ENCODE results near the gene ZMYND8.
A peak's percentile ranks its signal among the peaks of the same experiment; 100 is the strongest.

The ZMYND8 gene

DNA sequence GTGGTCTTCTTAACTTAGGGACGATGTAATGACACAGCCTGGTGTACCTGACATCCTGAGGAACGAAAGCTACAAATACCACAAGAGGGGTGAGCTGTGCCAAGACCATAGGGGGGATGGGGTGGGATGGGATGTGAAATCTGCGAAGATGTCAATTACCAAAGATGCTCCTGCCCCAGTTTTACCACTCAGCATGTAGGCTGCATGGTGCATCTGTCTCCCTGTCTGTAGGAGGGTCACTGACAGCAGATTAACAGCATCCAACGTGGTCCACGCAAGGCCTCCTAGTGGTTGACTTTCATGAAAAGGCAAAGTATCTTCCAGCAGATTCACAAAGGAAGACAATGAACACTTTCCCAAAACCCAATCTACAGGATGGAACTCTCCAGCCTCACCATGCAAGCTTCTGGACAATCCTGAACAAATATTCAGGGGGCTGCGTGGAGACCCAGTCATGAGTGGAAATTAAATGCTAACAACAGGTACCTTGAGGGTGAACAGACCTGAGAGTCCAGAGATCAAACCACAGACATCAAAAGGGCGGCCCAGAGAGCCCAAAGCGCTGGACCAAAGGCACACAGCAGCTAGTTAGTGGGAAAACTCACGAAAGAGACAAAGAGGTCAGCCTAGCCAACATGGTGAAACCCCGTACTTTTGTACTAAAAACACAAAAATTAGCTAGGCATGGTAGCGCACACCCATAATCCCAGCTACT, 44.4 kb downstream of the ZMYND8 start:
- Histone ChIP-seq H2BK12ac (ENCODE audit: low read length) (no peak overlapping the region), H3K27ac (replicated peaks; ENCODE audit: low read length) (peak overlapping the region; percentile 0), H2AK5ac (ENCODE audit: low read depth, low read length) (no peak overlapping the region), H3K4me1 (ENCODE audit: control insufficient read depth in 2 of 2, insufficient read depth in 1 of 2, low read depth in 1 of 2, low read length in 2 of 2) (peaks cover 12 to 28% of the 10 kb centered on the region in 2 donors), H3K9me3 (replicated peaks in 1 of 2; ENCODE audit: control insufficient read depth in 2 of 2, insufficient read depth in 1 of 2, low read depth in 1 of 2, low read length in 2 of 2) (no peaks in the 10 kb centered on the region), H2BK15ac (ENCODE audit: low read length) (no peak overlapping the region), H2AFZ (ENCODE audit: low read length) (no peak overlapping the region), H4K91ac (ENCODE audit: low read depth, low read length, poor library complexity) (no peak overlapping the region), H3K4ac (ENCODE audit: low read length) (no peak overlapping the region), H3K79me1 (ENCODE audit: low read depth, low read length) (peaks cover 7% of the 10 kb centered on the region), H2BK120ac (ENCODE audit: low read depth, low read length) (no peak overlapping the region), H3K18ac (ENCODE audit: low read length) (peak overlapping the region; percentile 1), H3K14ac (ENCODE audit: low read length) (no peak overlapping the region), H3K4me2 (ENCODE audit: insufficient read depth, low read length, poor library complexity, severe bottlenecking) (no peak overlapping the region), H3K27me3 (ENCODE audit: control insufficient read depth in 3 of 3, insufficient read depth in 3 of 3, low read depth in 1 of 3, low read length in 3 of 3) (no peaks in the 10 kb centered on the region), H3K36me3 (replicated peaks in 1 of 2; ENCODE audit: control insufficient read depth in 2 of 2, insufficient read depth in 2 of 2, low read length in 2 of 2) (peaks cover 4 to 79% of the 10 kb centered on the region in 2 donors), H4K8ac (ENCODE audit: low read depth, low read length) (no peak overlapping the region), H3K9ac (ENCODE audit: low read depth, low read length, poor library complexity) (no peak overlapping the region), H3K23ac (ENCODE audit: low read depth, low read length, poor library complexity) (no peak overlapping the region), H2BK5ac (ENCODE audit: low read length) (no peak overlapping the region), H3K4me3 (ENCODE audit: low read length in 2 of 2) (no peak overlapping the region)
- no peak for DNase-seq (ENCODE audit: low spot score)
- no CpG with 5 or more reads among the region's 11 CpGs for WGBS, 2 donors (ENCODE audit: extremely low coverage in 2 of 2, insufficient read length in 2 of 2, insufficient replicate concordance in 1 of 2)

DNA sequence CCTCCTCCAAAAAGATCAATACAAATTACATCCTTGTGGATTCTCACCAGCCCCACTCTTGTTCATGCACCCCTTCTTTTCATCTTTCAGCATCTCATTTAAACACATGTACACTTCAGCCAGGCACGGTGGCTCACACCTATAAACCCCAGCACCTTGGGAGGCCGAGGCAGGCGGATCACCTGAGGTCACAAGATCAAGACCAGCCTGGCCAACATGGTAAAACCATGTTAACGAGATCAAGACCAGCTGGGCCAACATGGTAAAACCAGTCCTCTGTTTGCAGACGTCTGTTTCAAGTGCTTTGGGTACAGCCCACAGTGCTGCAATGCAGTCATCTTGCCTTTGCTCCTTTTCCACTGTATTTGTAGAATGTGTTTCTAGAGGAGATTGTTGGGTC, 45.3 kb downstream of the ZMYND8 start:
- Histone ChIP-seq H3K18ac (ENCODE audit: low read length) (no peak overlapping the region), H3K79me1 (ENCODE audit: low read depth, low read length) (peaks cover 7% of the 10 kb centered on the region), H2AFZ (ENCODE audit: low read length) (no peak overlapping the region), H3K27me3 (ENCODE audit: control insufficient read depth in 3 of 3, insufficient read depth in 3 of 3, low read depth in 1 of 3, low read length in 3 of 3) (no peaks in the 10 kb centered on the region), H3K4ac (ENCODE audit: low read length) (no peak overlapping the region), H2BK120ac (ENCODE audit: low read depth, low read length) (no peak overlapping the region), H2BK15ac (ENCODE audit: low read length) (no peak overlapping the region), H3K4me1 (ENCODE audit: control insufficient read depth in 2 of 2, insufficient read depth in 1 of 2, low read depth in 1 of 2, low read length in 2 of 2) (peaks cover 10 to 23% of the 10 kb centered on the region in 2 donors), H3K23ac (ENCODE audit: low read depth, low read length, poor library complexity) (no peak overlapping the region), H3K9me3 (replicated peaks in 1 of 2; ENCODE audit: control insufficient read depth in 2 of 2, insufficient read depth in 1 of 2, low read depth in 1 of 2, low read length in 2 of 2) (no peaks in the 10 kb centered on the region), H3K14ac (ENCODE audit: low read length) (no peak overlapping the region), H2AK5ac (ENCODE audit: low read depth, low read length) (no peak overlapping the region), H2BK12ac (ENCODE audit: low read length) (no peak overlapping the region), H3K4me3 (ENCODE audit: low read length in 2 of 2) (no peak overlapping the region), H3K27ac (replicated peaks; ENCODE audit: low read length) (no peak overlapping the region), H3K4me2 (ENCODE audit: insufficient read depth, low read length, poor library complexity, severe bottlenecking) (no peak overlapping the region), H3K9ac (ENCODE audit: low read depth, low read length, poor library complexity) (no peak overlapping the region), H4K8ac (ENCODE audit: low read depth, low read length) (no peak overlapping the region), H3K36me3 (replicated peaks in 1 of 2; ENCODE audit: control insufficient read depth in 2 of 2, insufficient read depth in 2 of 2, low read length in 2 of 2) (peaks cover 9 to 83% of the 10 kb centered on the region in 2 donors), H4K91ac (ENCODE audit: low read depth, low read length, poor library complexity) (no peak overlapping the region), H2BK5ac (ENCODE audit: low read length) (no peak overlapping the region)
- no CpG with 5 or more reads among the region's 5 CpGs for WGBS, 2 donors (ENCODE audit: extremely low coverage in 2 of 2, insufficient read length in 2 of 2, insufficient replicate concordance in 1 of 2)
- DNase-seq (ENCODE audit: low spot score): no peak

DNA sequence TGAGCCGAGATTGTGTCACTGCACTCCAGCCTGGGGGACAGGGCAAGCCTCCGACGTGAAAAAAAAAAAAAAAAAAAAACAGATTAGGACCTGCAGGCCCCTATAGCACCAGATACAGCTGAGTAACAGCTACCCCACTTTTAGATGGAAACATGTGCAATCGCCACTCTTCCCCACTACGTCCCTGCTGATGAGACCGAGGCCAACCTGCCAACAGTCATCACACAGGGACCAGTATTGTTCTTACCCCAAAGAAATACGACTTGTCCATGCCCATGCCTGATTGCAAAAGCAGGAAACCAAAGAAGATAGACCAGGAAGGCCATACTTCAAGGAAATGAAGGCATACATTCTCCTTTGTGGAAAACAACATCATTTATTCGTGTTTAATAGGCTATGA, 45.8 kb downstream of the ZMYND8 start:
- Histone ChIP-seq H3K4me3 (ENCODE audit: low read length in 2 of 2) (no peak overlapping the region), H2BK120ac (ENCODE audit: low read depth, low read length) (no peak overlapping the region), H2BK12ac (ENCODE audit: low read length) (no peak overlapping the region), H3K27ac (replicated peaks; ENCODE audit: low read length) (no peak overlapping the region), H3K14ac (ENCODE audit: low read length) (no peak overlapping the region), H2AK5ac (ENCODE audit: low read depth, low read length) (no peak overlapping the region), H2AFZ (ENCODE audit: low read length) (no peak overlapping the region), H3K18ac (ENCODE audit: low read length) (no peak overlapping the region), H4K91ac (ENCODE audit: low read depth, low read length, poor library complexity) (no peak overlapping the region), H2BK5ac (ENCODE audit: low read length) (no peak overlapping the region), H3K79me1 (ENCODE audit: low read depth, low read length) (peaks cover 6% of the 10 kb centered on the region), H3K4me2 (ENCODE audit: insufficient read depth, low read length, poor library complexity, severe bottlenecking) (no peak overlapping the region), H3K27me3 (ENCODE audit: control insufficient read depth in 3 of 3, insufficient read depth in 3 of 3, low read depth in 1 of 3, low read length in 3 of 3) (no peaks in the 10 kb centered on the region), H3K4ac (ENCODE audit: low read length) (no peak overlapping the region), H3K9me3 (replicated peaks in 1 of 2; ENCODE audit: control insufficient read depth in 2 of 2, insufficient read depth in 1 of 2, low read depth in 1 of 2, low read length in 2 of 2) (no peaks in the 10 kb centered on the region), H2BK15ac (ENCODE audit: low read length) (no peak overlapping the region), H3K9ac (ENCODE audit: low read depth, low read length, poor library complexity) (no peak overlapping the region), H3K36me3 (replicated peaks in 1 of 2; ENCODE audit: control insufficient read depth in 2 of 2, insufficient read depth in 2 of 2, low read length in 2 of 2) (peaks cover 10 to 88% of the 10 kb centered on the region in 2 donors), H3K23ac (ENCODE audit: low read depth, low read length, poor library complexity) (no peak overlapping the region), H3K4me1 (ENCODE audit: control insufficient read depth in 2 of 2, insufficient read depth in 1 of 2, low read depth in 1 of 2, low read length in 2 of 2) (peaks cover 8 to 22% of the 10 kb centered on the region in 2 donors), H4K8ac (ENCODE audit: low read depth, low read length) (no peak overlapping the region)
- no peak for DNase-seq (ENCODE audit: low spot score)
- WGBS, 2 donors (ENCODE audit: extremely low coverage in 2 of 2, insufficient read length in 2 of 2, insufficient replicate concordance in 1 of 2): no CpG with 5 or more reads among the region's 8 CpGs

DNA sequence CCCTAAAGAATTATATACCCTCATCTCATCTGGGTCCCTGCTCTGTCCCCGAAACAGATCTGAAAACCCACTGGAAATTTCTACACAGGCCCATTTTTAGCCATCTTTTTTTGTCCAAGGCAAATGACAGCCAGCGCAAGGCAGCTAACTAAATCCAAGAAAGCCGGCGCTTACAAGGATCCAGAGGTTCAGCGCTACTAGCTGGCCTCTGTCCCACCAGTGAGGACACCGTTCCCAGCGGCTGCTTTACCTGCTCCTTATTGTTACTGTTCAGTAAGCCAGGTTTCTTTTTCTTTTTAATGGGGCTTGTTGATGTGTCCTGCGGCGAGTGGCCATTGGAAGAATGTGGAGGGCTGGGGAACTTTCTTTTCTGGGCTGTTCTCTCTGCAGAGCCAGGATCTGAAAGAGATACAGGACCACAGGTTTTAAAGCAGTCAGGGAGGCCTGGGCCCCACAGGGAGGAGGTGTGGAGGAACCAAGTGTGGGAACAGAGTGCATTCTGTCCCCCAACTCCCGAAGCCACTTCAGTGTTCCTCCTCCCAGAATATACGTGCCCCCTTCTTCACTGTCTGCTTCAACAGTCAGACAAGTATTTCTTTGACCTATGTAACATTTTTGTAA, 46.6 kb downstream of the ZMYND8 start:
- Histone ChIP-seq H3K18ac (ENCODE audit: low read length) (peak overlapping the region; percentile 77), H2BK5ac (ENCODE audit: low read length) (no peak overlapping the region), H4K8ac (ENCODE audit: low read depth, low read length) (no peak overlapping the region), H2AFZ (ENCODE audit: low read length) (no peak overlapping the region), H3K4me2 (ENCODE audit: insufficient read depth, low read length, poor library complexity, severe bottlenecking) (no peak overlapping the region), H3K4me1 (ENCODE audit: control insufficient read depth in 2 of 2, insufficient read depth in 1 of 2, low read depth in 1 of 2, low read length in 2 of 2) (peaks cover under 1 to 17% of the 10 kb centered on the region in 2 donors), H3K4me3 (ENCODE audit: low read length in 2 of 2) (no peak overlapping the region), H3K9me3 (replicated peaks in 1 of 2; ENCODE audit: control insufficient read depth in 2 of 2, insufficient read depth in 1 of 2, low read depth in 1 of 2, low read length in 2 of 2) (no peaks in the 10 kb centered on the region), H2AK5ac (ENCODE audit: low read depth, low read length) (no peak overlapping the region), H3K4ac (ENCODE audit: low read length) (no peak overlapping the region), H3K27ac (replicated peaks; ENCODE audit: low read length) (peak overlapping the region; percentile 68), H3K36me3 (replicated peaks in 1 of 2; ENCODE audit: control insufficient read depth in 2 of 2, insufficient read depth in 2 of 2, low read length in 2 of 2) (peaks cover 13 to 91% of the 10 kb centered on the region in 2 donors), H3K23ac (ENCODE audit: low read depth, low read length, poor library complexity) (no peak overlapping the region), H2BK120ac (ENCODE audit: low read depth, low read length) (no peak overlapping the region), H3K79me1 (ENCODE audit: low read depth, low read length) (peaks cover 5% of the 10 kb centered on the region), H2BK12ac (ENCODE audit: low read length) (no peak overlapping the region), H4K91ac (ENCODE audit: low read depth, low read length, poor library complexity) (no peak overlapping the region), H3K14ac (ENCODE audit: low read length) (no peak overlapping the region), H3K27me3 (ENCODE audit: control insufficient read depth in 3 of 3, insufficient read depth in 3 of 3, low read depth in 1 of 3, low read length in 3 of 3) (no peaks in the 10 kb centered on the region), H3K9ac (ENCODE audit: low read depth, low read length, poor library complexity) (peak overlapping the region; percentile 33), H2BK15ac (ENCODE audit: low read length) (no peak overlapping the region)
- no CpG with 5 or more reads among the region's 11 CpGs for WGBS, 2 donors (ENCODE audit: extremely low coverage in 2 of 2, insufficient read length in 2 of 2, insufficient replicate concordance in 1 of 2)
- no peak for DNase-seq (ENCODE audit: low spot score)

Measured in neuronal stem cell (in vitro differentiated cells).